Panc1 (cell line): ENCODE data around the gene NXPE3. TPM values are rescaled to one million over a fixed set of nuclear protein-coding genes. Genes with fewer than 3 reads are reported as not detected.

ENCODE experiments used
- ATAC-seq: fragments of 200-7000 bp; cut with Tn5 transposase; 2 replicates; pipeline ENCODE4 v1.9.1; 2020; ENCODE audit warnings: mild to moderate bottlenecking, moderate library complexity
- BruUV-seq: library from RNA; stranded (reverse); fragments of 400-500 nt; replicated peaks from 2 replicates; lab custom pipeline; 2021; lab: Mats Ljungman, UMichigan
- CTCF ChIA-PET: fragments of 300-600 bp; sonication (Branson Sonifier 250); formaldehyde crosslinking; loops from one replicate; lab custom pipeline; 2022; ENCODE audit warnings: antibody characterized with exemption; lab: Charles Lee
- POLR2A ChIA-PET: fragments of 300-600 bp; sonication (Branson Sonifier 250); formaldehyde crosslinking; loops from one replicate; lab custom pipeline; 2022; ENCODE audit warnings: antibody characterized with exemption; lab: Charles Lee
- DNase-seq: peaks from one replicate; pipeline ENCODE4 v3.0.0-alpha.2; 2010; ENCODE audit warnings: low read depth, low spot score
- H3K27ac ChIP-seq: 2 replicates; pipeline ENCODE4 v1.5.1; 2011; ENCODE audit warnings: mild to moderate bottlenecking, low read length, inconsistent platforms
- H3K27me3 ChIP-seq: fragments of 200-500 bp; sonication (Bioruptor generic); 2 replicates; pipeline ENCODE4 v1.6.0; 2014; ENCODE audit warnings: low read length, inconsistent platforms; ENCODE audit not compliant: control insufficient read depth, insufficient read depth
- H3K36me3 ChIP-seq: fragments of 200-500 bp; sonication (Bioruptor generic); 2 replicates; pipeline ENCODE4 v1.5.1; 2014; ENCODE audit warnings: inconsistent platforms, mild to moderate bottlenecking, low read length, moderate library complexity; ENCODE audit not compliant: control insufficient read depth, insufficient read depth
- H3K4me1 ChIP-seq: 2 replicates; pipeline ENCODE4 v1.5.1; 2011; ENCODE audit warnings: inconsistent platforms, mild to moderate bottlenecking, low read length, moderate library complexity; ENCODE audit not compliant: control insufficient read depth, insufficient read depth
- H3K4me3 ChIP-seq, 2 experiments: 2 replicates each; pipeline ENCODE4 v1.5.1; 2011 to 2012; ENCODE audit warnings: low read depth in 2 of 2, low read length in 2 of 2, mild to moderate bottlenecking in 2 of 2, inconsistent platforms in 1 of 2, moderate library complexity in 1 of 2
- H3K9me3 ChIP-seq: fragments of 200-500 bp; sonication (Bioruptor generic); 2 replicates; pipeline ENCODE4 v1.5.1; 2014; ENCODE audit warnings: low read depth, mild to moderate bottlenecking, inconsistent platforms, low read length, moderate library complexity; ENCODE audit not compliant: control insufficient read depth, insufficient read depth
- CTCF ChIP-seq: fragments of 450-650 bp; IDR thresholded peaks from 2 replicates; pipeline ENCODE4 v1.5.1; 2017; ENCODE audit warnings: mild to moderate bottlenecking
- POLR2AphosphoS5 ChIP-seq: IDR thresholded peaks from 2 replicates; pipeline ENCODE4 v1.6.1; 2012; ENCODE audit warnings: mild to moderate bottlenecking, low read depth, low read length, moderate library complexity
- SIN3A ChIP-seq: IDR thresholded peaks from 2 replicates; pipeline ENCODE4 v1.6.1; 2012; ENCODE audit warnings: low read depth, mild to moderate bottlenecking, low read length, moderate library complexity, borderline replicate concordance; ENCODE audit not compliant: insufficient read depth
- TCF7L2 ChIP-seq: IDR thresholded peaks from 2 replicates; pipeline ENCODE4 v1.6.1; 2011; ENCODE audit warnings: mild to moderate bottlenecking, low read depth, low read length, inconsistent platforms
- in situ Hi-C: cut with HindIII; loops from 2 replicates; pipeline ENCODE4 v1.10.0; 2016; ENCODE audit warnings: low sequenced_read_pairs, low pct_unique_long_range_greater_than_20kb
- intact Hi-C: fragments of 100-400 bp; cut with micrococcal nuclease; formaldehyde crosslinking; loops from one replicate; pipeline ENCODE4 v1.10.0; 2022; ENCODE audit not compliant: unreplicated experiment
- total RNA-seq: library from RNA; stranded (reverse); gene quantifications from one replicate; pipeline ENCODE4 v1.2.1, GENCODE V29; 2021; ENCODE audit not compliant: unreplicated experiment
- TF ChIP-seq, protein P1 (sequence below), 2 experiments: IDR thresholded peaks; 2 replicates each; pipeline ENCODE4 v1.6.1; 2011 to 2012; ENCODE audit warnings: low read depth in 2 of 2, control low read depth in 1 of 2, low read length in 1 of 2, mild to moderate bottlenecking in 1 of 2, moderate library complexity in 1 of 2; ENCODE audit not compliant: insufficient read depth in 1 of 2

The NXPE3 gene
- total RNA-seq, 1 experiment from 2014 or later = 30.4 TPM

DNA sequence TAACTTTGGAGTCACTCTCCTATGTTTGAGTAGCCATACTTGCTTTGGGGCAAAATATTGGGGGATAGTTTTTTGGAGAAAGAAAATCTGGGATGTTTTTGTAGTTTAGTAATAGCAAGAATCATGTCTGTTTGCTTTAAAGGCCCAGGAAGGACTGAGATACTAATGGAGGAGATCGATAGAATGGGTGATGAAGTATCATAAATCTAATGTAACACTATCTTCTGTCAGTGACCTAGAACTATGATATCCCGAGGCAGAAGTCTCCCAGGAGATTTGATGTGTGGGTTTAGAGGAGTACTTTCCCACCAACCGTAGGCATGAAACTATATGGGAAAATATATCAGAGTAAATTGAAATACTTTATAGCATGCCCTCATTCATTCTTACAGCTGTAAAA lies 49.3 kb downstream of the NXPE3 start:
- Histone ChIP-seq H3K27ac (peak overlapping the region; percentile 81), H3K27me3 (no peaks in the 10 kb centered on the region), H3K36me3 (no peaks in the 10 kb centered on the region), H3K9me3 (no peaks in the 10 kb centered on the region), H3K4me1 (peaks cover 22% of the 10 kb centered on the region), H3K4me3 (peak overlapping the region; percentile 65 to 89)
- intact Hi-C loops (no loop called here), in situ Hi-C loops (no loop called here)
- TF ChIP-seq CTCF = no peak
- no peak for TF ChIP-seq POLR2AphosphoS5
- no peak for TF ChIP-seq TCF7L2
- no peak for TF ChIP-seq SIN3A
- TF ChIP-seq, protein P1, sequence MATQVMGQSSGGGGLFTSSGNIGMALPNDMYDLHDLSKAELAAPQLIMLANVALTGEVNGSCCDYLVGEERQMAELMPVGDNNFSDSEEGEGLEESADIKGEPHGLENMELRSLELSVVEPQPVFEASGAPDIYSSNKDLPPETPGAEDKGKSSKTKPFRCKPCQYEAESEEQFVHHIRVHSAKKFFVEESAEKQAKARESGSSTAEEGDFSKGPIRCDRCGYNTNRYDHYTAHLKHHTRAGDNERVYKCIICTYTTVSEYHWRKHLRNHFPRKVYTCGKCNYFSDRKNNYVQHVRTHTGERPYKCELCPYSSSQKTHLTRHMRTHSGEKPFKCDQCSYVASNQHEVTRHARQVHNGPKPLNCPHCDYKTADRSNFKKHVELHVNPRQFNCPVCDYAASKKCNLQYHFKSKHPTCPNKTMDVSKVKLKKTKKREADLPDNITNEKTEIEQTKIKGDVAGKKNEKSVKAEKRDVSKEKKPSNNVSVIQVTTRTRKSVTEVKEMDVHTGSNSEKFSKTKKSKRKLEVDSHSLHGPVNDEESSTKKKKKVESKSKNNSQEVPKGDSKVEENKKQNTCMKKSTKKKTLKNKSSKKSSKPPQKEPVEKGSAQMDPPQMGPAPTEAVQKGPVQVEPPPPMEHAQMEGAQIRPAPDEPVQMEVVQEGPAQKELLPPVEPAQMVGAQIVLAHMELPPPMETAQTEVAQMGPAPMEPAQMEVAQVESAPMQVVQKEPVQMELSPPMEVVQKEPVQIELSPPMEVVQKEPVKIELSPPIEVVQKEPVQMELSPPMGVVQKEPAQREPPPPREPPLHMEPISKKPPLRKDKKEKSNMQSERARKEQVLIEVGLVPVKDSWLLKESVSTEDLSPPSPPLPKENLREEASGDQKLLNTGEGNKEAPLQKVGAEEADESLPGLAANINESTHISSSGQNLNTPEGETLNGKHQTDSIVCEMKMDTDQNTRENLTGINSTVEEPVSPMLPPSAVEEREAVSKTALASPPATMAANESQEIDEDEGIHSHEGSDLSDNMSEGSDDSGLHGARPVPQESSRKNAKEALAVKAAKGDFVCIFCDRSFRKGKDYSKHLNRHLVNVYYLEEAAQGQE (IDR thresholded peaks at IDR 0.05; ENCODE audit: insufficient read depth in 1 of 2, low read depth in 2 of 2, low read length in 1 of 2) = no peak
- ATAC-seq (no peak), DNase-seq (no peak)
- POLR2A ChIA-PET = interaction anchor here (0.7 kb wide), 1 partner anchor 19 kb away, joined by 3 read pairs; no protein-coding TSS in a partner anchor
- CTCF ChIA-PET = interaction anchor here (0.6 kb wide), 1 partner anchor 286 kb away, joined by 5 read pairs; no protein-coding TSS in a partner anchor
- BruUV-seq = TSS peak; percentile 62

GRCh38 chr3:101828691-101829436 lies 49.9 kb downstream of the NXPE3 start:
- ChIA-PET POLR2A (no interaction called here), CTCF (interaction anchor here (0.6 kb wide), 1 partner anchor 285 kb away, joined by 5 read pairs; no protein-coding TSS in a partner anchor)
- Histone ChIP-seq H3K4me3 (peak overlapping the region in 1 of 2 experiments; percentile 89; a peak in 3 of 4 replicates), H3K4me1 (peaks cover 22% of the 10 kb centered on the region), H3K36me3 (no peaks in the 10 kb centered on the region), H3K27me3 (no peaks in the 10 kb centered on the region), H3K9me3 (no peaks in the 10 kb centered on the region), H3K27ac (peak overlapping the region; percentile 81)
- in situ Hi-C loops = no loop called here
- intact Hi-C loops = no loop called here
- no peak for TF ChIP-seq POLR2AphosphoS5
- TF ChIP-seq CTCF = no peak
- no peak for TF ChIP-seq TCF7L2
- TF ChIP-seq, protein P1 (IDR thresholded peaks at IDR 0.05; ENCODE audit: insufficient read depth in 1 of 2, low read depth in 2 of 2, low read length in 1 of 2) = no peak
- no peak for TF ChIP-seq SIN3A
- no TSS peak for BruUV-seq
- ATAC-seq (peak; percentile 72), DNase-seq (no peak)
